DMS153 (cell line): ENCODE data around the gene TMBIM4.
"Not testable (repeated sequence)": the region's sequence is repeated elsewhere in the genome, so short reads cannot be mapped to it uniquely, and the experiment has no call there.

Experiments
- DNase-seq: peaks from one replicate; lab custom pipeline; 2025; lab: John Stamatoyannopoulos, UW

Gene TMBIM4

DNA sequence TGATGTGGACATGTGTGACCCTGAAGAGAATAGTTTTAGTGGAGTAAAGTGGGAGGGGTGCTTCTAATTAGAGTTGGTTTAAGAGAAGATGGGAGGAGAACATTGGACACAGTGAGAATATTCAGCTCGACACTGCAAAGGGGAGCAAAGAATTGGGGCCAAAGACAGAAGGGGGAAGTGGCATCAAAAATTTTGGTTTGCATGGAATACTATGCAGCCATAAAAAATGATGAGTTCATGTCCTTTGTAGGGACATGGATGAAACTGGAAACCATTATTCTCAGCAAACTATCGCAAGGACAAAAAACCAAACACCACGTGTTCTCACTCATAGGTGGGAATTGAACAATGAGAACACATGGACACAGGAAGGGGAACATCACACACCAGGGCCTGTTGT, 15.0 kb upstream of the TMBIM4 start:
- not testable (repeated sequence) for DNase-seq

DNA sequence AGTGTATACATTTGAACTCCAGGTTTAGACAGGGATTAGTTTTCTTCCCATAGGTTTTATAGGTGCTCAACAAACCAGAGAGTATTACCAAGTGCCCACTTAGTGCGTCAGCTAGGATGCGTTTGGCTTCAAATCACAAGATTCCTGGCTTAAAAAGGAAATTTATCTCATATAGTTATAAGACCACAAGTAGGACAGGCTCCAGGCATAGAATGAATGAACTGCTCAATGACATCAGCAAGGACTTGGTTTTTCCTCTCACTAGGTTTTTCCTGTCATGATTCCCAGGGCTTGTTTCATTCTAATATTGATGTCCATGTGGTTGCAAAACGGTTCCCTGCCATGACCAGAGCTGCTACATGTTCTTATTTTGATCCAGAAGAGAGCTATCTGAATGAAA, 13.2 kb upstream of the TMBIM4 start:
- no peak for DNase-seq

DNA sequence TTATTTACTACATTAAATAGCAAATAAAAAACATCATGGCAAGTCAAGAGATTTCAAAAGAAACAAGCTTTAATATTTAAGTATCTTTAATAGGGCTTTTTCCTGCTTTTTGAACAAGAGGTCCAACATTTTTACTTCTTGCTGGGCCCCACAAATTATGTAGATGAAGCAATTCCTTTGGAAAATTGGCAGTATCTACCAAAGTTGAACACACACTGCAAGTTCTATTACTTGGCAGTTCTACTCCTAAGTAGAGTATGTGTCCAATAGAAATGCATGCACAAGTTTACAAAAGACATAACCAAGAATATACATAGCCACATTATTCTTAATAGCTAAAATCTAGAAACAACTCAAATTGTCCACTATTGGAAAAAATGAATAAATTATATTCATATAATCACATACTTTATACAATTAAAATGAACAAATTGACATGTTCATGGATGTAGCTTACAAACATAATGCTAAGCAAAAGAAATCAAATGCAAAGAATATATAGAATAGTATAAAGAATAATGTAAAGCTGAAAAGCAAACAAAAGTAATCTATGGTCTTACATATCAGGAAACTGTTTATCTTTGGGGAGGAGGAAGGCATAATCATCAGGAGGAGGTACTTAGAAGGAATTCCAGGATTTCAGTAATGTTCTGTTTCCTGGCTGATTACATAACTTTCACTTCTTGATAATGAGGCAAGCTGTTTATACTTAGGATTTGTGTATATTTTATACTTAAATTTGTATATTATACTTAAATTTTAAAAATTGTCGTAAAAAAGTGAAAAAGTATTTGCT, 6.5 kb upstream of the TMBIM4 start:
- no peak for DNase-seq

DNA sequence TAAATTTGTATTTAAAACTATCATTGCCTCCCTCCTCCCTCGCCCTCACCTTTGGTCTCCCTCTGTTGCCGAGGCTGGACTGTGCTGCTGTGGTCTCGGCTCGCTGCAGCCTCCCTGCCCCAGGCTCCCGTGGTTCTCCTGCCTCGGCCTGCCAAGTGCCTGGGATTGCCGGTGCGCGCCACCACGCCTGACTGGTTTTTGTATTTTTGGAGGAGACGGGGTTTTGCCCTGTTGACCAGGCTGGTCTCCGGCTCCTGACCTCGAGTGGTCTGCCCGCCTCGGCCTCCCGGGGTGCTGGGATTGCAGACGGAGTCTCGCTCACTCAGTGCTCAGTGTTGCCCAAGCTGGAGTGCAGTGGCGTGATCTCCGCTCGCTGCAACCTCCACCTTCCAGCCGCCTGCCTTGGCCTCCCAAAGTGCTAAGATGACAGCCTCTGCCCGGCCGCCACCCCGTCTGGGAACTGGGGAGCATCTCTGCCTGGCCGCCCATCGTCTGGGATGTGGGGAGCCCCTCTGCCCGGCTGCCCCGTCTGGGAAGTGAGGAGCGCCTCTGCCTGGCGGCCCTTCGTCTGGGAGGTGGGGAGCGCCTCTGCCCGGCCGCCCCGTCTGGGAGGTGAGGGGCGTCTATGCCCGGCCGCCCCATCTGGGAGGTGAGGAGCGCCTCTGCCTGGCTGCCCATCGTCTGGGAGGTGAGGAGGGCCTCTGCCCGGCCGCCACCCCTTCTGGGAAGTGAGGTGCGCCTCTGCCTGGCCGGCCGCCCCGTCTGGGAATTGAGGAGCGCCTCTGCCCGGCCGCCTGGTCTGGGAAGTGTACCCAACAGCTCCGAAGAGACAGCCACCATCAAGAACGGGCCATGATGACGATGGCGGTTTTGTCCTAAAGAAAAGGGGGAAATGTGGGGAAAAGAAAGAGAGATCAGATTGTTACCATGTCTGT, 4.9 kb upstream of the TMBIM4 start:
- DNase-seq, result not testable (repeated sequence)

DNA sequence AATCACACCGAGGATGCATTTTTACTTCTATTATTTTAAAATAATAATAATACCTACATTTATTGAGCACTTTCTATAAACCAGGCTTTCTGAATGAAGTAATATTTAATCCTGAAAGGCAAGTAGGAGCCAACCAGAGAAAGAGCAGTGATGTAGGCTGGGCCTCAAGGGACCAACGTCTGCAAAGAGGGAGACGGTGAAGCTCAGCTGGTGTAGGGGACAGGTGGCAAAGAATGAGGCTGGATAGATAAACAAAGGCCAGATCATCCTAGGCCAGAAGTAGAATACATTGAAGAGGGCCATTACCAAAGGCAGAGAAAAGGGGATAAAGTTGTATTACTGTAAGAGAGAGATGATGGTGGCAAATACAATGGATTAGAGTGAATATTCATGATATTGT, 810 bp upstream of the TMBIM4 start:
- no peak for DNase-seq

DNA sequence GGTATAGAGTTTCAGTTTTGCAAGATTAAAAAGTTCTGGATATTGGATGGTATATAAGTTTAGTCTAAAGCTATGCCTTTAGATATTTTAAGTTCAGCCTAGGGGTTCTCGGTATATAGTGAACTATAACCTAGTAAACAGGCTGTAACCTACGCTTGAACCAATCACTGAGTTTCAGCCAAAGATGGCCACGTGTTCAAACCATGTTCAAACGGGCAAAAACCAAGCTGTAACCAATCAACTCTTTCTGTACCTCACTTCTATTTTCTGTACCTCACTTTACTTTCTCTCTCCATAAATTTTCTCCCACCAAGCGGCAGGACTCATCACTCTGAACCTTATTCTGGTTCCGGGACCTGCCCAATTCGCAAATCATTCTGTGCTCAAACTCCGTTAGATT, 1.4 kb downstream of the TMBIM4 start:
- DNase-seq, result no peak

DNA sequence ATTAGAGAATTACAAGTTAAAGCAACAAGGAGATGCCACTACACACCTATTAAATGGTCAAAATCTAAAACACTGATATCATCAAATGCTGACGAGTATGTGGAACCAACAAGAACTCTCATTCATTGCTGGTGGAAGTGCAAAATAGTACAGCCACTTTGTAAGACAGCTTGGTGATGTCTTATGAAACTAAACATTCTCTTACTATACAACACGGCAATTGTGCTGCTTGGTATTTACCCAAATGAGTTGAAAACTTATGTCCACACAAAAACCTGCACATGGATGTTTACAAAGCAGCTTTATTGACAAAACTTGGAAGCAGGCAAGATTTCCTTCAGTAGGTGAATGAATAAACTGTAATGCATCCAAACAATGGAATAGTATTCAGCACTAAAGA, 3.2 kb downstream of the TMBIM4 start:
- DNase-seq, result no peak

DNA sequence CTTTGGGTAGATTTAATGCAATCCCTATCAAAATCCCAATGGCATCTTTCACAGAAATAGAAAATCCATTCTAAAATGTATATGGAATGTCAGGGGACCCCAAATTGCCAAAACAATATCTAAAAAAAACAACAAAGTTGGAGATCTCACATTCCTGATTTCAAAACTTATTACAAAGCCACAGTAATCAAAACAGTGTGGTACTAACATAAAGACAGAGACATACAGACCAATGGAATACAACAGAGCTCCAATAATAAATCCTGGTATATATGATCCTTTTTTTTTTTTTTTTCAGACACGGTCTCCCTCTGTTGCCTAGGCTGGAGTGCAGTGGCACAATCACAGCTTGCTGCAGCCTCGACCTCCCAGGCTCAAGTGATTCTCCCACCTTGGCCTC, 4.7 kb downstream of the TMBIM4 start:
- DNase-seq, result no peak

DNA sequence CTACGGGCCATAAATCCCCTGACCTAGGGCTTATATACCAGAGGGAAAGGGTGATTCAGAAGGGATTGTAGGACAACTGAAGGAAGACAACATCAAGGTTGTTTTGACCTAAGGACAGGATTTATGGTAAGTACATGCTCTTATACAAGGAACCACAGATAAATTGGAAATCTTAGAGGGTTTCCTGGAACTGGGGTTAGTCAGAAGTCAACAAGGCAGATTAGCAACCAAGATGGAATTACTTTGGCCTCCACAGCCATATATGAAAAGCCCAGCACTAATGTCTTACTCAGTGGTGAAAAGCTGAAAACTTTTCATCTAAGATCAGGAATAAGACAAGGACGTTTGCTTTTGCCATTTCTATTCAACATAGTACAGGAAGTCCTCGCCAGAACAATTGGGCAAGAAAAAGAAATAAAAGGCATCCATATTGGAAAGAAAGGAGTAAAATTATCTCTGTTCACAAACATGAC, 5.4 kb downstream of the TMBIM4 start:
- DNase-seq, result no peak

DNA sequence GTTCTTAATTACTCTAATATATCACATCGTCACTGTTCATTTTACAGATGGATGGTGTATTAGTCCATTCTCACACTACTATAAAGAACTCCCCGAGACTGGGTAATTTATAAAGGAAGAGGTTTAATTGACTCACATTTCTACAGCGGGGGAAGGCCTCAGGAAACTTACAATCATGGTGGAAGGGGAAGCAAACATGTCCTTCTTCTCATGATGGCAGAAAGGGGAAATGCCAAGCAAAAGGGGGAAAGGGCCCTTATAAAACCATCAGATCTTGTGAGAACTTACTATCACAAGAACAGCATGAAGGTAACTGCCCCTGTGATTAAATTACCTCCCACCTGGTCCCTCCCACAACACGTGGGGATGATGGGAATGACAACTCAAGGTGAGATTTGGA, 6.5 kb downstream of the TMBIM4 start:
- no peak for DNase-seq

DNA sequence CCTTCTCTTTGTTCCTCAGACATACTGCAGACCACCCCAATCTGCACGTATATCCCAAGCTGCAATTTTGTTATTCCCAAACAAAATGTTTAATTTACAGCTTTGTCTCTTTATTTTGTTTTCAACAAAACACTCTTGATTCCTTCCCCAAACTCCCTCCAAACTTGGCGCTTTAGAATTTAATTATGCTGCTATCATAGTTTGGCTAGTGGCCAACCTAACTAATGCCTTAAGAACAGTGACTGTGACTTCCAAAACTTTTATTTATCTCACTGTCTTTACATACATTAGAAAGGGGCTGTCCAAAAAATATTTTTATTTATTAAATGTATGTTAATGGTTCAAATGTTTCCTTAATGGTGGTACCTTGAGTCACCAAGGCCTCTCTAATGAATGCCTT, 7.1 kb downstream of the TMBIM4 start:
- no peak for DNase-seq

DNA sequence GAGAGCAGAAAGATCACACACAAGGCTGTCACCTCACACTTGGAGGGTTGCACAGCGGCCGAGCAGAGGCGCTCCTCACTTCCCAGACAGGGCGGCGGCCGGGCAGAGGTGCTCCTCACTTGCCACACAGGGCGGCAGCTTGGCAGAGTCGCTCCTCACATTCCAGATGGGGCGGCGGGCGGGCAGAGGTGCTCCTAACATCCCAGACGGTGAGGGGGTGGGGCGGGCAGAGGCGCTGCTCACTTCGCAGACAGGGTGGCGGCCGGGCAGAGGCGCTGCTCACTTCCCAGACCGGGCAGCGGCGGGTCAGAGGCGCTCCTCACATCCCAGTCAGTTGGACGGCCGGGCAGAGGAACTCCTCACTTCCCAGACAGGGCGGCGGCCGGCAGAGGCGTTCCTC, 9.1 kb downstream of the TMBIM4 start:
- no peak for DNase-seq

DNA sequence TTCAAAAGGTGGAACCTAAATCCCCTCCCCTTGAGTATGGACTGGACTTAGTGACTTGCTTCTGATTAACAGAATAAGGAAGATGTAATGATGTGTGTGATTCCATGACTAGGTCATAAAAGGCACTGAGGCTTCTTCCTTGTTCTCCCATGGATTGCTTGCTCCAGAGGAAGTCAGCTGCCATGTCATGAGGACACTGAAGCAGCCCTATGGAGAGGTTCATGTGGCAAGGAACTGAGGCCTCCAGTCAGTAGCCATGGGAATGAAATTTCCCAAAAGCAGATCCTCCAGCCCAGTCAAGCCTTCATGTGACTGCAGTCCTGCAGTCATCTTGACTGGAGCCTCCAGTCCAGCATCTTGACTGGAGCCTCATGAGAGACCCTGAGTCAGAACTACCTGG, 10.7 kb downstream of the TMBIM4 start:
- no peak for DNase-seq

DNA sequence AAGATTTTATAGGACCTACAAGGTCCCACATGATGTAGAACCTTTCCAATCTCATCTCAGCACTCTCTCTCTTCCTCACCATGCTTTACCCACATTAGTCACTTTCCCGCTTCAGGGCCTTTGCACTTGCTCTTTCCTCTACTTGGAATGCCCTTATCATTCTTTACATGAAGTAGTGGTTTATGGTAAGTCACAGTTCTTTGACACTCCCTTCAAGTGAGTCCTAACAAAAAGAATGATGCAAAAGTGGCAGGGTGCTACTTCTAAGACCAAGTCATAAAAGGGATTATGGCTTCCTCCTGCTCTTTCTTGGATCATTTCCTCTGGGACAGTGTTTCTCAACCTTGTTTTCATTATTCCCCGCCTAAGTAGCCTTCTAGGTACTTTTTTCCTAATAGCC, 13.1 kb downstream of the TMBIM4 start:
- no peak for DNase-seq

DNA sequence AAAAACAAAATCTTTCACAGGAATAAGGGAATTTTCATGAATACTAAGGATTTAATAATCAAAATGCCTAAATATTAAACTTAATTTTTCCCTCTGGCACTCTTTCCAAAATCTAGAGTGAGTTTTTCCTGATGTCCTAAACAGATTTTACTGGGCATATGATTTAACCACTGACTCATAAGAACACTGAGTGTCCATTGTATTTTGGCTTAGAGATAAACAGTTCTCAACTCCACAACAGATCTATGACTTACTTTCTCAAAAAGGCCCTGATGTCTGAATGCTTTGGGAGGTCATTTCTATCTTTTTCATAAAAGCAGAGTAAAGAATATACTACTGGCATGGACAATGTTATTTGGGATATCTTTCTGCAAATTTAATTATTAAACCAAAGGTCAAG, 15.0 kb downstream of the TMBIM4 start:
- no peak for DNase-seq

DNA sequence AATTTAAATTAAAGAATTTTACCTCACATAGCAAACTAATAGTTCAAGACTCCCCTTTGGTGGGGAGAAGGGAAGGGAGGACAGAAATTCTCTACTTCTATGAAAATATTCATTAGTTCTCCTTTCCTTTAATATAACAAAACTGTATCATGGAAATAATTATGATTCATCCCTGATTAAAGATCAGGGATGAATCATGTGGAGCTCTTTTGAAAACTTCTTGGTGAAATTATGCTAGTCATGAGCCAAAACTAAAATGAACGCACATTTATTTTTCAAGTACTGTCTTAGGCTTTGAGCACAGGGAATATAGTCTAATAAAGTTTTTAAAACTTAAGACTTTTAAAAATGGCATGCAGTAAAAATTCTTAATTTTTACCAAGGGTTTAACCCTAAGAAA, 17.1 kb downstream of the TMBIM4 start:
- no peak for DNase-seq

DNA sequence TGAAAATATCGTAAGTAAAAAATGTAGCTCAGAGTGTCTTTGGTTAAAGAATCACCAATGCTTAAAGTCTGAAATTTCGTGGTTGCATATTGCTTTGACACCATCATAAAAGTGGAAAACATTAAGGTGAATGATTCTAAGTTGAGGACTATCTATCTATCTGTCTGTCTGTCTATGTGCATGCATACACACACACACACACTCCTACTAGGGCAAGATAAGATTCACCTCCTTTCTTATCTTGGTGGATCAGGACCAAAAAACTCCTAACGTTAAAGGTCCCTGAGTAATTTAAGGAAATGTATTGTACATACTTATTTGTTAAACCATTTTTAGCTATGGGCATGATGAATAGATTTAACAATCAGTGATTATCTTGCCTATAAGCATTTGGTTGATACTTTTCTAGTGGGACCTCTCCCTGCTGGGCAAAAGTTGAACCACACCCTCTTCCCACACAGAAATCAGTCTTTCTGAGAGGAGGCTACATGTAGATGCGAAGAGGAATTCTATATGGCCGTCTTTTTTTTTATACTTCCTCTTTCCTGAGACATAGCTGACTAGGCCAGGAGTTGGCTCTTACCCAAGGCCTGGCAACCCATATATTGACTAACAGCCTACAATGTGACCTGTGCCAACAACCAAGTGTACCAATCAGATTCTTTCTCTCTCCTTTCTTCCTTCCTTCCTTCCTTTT, 19.9 kb downstream of the TMBIM4 start:
- DNase-seq, result no peak

DNA sequence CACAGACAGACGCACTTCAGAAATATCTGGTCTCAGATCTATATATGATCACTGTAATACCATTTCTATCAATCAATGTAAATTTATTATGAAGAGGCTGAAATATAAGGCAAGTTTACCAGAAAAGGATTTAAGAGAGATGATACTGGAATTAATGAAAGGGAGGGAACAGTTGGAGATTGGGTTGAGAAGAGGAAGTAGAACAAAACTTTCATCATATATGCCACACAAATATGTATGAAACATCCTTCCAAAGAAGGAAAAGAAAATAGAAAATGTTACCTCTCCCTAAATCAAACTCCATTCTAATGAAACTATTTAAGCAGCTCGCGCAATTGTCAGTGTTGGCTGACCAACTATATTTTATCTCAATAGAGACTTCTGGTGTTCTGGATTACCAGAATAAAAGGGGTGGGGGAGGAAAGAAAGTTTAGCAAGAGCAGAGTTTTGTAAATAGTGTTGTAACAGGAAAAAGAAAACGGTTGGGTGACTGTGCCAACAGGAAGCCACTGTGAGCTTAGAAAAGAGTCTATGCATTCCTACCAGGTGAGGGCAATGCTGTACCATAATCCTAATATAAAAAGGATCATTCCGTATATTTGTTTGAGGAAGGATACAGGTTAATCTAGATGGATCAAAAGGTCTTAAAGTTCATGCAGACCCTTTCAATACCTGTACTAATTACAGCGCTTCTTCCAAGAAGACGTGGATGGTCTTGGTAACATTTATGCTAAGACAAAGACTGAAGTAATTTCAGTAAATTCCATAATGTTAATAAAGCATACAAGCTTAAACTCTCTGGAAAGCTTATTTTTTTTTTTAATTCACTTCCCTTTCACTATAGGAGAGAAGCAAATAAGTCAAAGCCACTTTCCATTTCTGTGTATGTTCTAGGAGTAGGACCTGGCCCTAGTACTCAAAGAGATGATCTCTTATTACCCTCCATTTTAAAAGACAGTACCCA, 24.7 kb downstream of the TMBIM4 start:
- DNase-seq, result peak; percentile 21

DNA sequence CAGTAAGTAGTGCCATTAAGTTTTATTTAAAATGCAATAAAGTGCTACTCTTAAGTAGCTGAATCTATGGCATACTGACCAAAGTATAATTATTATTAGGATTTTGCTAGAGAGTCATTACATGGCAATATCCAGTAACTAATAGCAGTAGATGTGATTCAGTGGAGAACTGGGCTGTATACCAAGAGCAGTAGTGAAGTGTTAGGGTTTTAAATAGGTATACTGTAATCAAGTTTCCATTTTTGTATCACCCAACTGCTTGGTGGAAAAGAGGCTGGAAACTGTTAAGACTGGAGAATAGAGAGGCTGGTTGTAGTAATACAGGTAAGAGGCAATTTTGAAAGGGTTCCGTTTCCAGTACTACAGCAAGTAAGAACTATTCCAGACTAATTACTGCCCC, 25.9 kb downstream of the TMBIM4 start:
- DNase-seq, result no peak

DNA sequence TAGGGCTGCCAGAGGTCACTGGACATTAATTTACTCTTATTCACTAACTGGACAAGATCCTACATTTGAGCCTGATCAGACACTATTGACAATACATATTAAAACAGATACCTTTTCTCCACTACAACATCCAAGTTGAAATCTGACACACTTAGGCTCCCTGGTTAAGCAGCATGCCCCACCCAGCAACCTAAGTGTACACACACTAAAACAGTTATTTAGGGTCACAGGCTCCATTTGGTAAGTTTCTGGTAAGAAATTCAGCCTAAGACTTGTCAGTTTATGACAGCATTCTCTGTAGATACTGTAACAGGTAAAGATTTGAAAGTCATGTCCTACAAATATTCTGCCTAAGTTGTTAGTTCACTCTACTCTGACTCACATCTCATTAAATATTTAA, 27.0 kb downstream of the TMBIM4 start:
- no peak for DNase-seq

DNA sequence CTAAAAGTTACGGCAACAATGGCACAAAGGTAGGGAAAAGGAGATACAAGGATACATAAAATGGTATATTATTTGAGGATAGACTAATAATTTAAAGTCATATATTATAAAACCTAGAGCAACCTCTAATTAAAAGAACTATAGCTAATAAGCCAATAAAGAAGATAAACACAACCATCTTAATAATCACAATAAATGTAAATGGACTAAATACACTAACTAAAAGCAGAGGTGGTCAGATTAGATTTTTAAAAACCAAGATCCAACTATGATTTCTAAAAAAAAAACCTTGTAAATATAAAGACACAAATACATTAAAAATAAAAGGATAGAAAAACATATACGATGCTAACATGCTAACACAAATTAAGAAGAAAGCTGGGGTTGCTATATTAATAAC, 28.5 kb downstream of the TMBIM4 start:
- no peak for DNase-seq
